Measurements from ENCODE around the gene CAV2.

DNA sequence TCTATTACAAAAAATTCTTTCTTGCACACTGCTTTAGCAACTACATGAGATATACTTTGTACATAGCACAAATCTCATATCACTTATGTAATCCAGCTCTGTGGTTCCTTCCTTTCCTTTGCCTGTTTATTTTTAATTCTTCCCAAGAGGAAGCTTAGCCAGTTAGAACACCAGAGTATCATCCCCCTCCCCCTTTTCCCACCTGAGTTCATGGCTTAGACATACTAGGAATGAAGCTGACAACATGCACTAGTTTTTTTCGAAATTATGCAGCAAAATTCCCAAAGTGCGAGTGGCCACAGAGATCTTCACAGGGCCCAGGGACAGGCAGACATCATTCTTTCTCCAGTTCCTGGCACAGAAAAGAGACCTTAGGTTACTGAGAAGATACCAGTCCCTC, 43.1 kb downstream of the CAV2 start:
- TF ChIP-seq, protein P1, sequence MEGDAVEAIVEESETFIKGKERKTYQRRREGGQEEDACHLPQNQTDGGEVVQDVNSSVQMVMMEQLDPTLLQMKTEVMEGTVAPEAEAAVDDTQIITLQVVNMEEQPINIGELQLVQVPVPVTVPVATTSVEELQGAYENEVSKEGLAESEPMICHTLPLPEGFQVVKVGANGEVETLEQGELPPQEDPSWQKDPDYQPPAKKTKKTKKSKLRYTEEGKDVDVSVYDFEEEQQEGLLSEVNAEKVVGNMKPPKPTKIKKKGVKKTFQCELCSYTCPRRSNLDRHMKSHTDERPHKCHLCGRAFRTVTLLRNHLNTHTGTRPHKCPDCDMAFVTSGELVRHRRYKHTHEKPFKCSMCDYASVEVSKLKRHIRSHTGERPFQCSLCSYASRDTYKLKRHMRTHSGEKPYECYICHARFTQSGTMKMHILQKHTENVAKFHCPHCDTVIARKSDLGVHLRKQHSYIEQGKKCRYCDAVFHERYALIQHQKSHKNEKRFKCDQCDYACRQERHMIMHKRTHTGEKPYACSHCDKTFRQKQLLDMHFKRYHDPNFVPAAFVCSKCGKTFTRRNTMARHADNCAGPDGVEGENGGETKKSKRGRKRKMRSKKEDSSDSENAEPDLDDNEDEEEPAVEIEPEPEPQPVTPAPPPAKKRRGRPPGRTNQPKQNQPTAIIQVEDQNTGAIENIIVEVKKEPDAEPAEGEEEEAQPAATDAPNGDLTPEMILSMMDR (IDR thresholded peaks at IDR 0.05; ENCODE audit: insufficient read depth, low read length, poor library complexity, severe bottlenecking): no peak
- TF ChIP-seq EZH2phosphoT487 (conservative IDR thresholded peaks at IDR 0.05; ENCODE audit: low read length): no peak

Data from SU-DHL-6 (cell line).